Measurements from ENCODE around the gene CDH13.

The CDH13 gene

GRCh38 chr16:83002351-83003334 lies 375.9 kb downstream of the CDH13 start:
- DNase-seq (ENCODE audit: low read depth), result no peak

DNA sequence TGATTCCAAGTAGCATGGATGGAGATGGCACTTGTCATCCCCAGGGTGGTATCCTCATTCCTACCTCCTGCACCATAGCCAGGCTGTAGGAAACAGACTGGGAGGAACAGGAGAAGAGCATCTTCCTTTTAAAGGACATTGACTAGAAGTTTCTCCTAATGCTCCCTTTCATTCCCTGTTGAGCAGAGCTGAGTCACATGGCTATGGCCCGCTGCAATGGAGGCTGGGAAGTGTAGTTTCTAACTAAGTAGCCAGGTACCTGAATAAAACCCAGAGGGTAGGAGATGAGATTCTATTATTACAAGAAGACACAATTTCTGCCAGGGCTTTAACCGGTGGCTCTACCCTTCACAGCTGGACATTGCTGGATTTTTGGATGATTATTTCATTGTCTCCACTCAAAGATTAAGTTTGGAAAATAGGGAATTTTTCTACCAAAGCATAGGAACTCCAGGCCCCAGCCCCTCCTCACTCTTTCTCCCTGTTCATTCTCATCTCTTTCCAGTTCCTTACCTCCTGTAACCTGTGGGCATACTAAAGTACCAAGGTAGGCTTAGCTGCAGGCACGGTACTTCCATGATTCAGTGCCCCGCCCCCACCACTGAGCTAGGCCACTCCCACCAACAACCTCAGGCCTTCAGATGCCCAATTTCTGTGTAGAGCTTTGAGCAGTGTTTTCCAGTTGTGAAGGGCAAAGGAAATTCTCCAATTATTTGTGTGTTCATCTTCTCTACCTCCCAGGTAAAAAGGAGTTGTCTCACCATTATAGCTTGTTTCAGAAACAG lies 378.3 kb downstream of the CDH13 start:
- no peak for DNase-seq (ENCODE audit: low read depth)

GRCh38 chr16:83005653-83006160 lies 378.9 kb downstream of the CDH13 start:
- DNase-seq (ENCODE audit: low read depth), result no peak

- DNase-seq (ENCODE audit: low read depth), result no peak
Measured at GRCh38 chr16:83010776-83011720, 384.3 kb downstream of the CDH13 start.

GRCh38 chr16:83011939-83012338 lies 385.2 kb downstream of the CDH13 start:
- no peak for DNase-seq (ENCODE audit: low read depth)

DNA sequence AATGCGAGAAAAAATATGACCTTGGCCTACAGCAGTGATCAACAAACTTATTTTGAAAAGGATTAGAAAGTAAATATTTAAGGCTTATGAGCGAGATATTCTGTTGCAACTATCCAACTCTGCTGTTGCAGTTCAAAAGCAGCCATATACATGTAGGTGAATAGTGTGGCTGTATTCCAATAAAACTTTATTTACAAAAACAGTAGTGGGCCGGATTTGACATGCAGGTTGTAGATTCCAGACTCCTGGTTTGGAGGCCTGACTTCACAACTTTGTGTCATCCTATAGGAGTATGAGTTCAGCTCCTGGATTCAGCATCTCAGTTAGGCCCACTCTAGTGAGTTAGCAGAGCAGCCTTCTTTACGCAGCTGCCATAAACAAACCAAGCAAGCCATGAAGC lies 386.3 kb downstream of the CDH13 start:
- no peak for DNase-seq (ENCODE audit: low read depth)

DNA sequence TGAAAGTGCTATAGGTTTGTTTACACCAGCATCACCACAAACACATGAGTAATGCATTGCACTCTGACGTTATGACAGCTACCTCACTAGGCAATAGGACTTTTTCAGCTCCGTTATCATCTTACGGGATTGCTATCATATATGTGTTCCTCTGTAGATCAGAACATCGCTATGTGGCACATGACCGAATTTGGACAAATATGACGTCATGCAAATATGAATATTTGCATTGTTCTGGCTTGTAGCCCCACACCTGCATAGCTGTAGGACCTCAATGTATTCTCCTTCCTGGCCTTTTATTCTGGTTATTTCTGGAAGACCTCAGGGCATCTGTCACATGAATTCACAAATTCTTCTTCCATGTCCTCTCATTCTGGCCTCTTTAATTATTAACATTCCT lies 393.2 kb downstream of the CDH13 start:
- DNase-seq (ENCODE audit: low read depth), result no peak

GRCh38 chr16:83021045-83021444 lies 394.3 kb downstream of the CDH13 start:
- no peak for DNase-seq (ENCODE audit: low read depth)

GRCh38 chr16:83021746-83022145 lies 395.0 kb downstream of the CDH13 start:
- no peak for DNase-seq (ENCODE audit: low read depth)

DNA sequence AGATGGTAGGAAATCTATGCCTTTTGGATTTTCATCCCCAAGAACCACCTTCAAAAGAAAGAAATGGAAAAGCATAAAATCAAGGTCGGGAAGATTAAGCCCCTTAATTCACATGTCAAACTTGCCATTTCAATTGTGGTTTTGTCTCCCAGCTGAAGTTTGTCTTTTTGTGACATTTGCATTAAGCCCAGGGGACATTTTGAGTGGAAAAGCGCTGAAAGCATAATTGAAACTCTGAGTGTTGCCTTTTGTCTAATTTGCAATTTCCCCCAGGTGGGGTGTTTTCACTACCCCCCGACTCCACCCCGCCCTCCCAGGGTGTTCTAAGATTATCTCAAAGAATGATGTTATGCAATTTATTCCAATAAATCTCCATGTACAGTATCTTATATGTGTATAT lies 396.2 kb downstream of the CDH13 start:
- DNase-seq (ENCODE audit: low read depth), result no peak

DNA sequence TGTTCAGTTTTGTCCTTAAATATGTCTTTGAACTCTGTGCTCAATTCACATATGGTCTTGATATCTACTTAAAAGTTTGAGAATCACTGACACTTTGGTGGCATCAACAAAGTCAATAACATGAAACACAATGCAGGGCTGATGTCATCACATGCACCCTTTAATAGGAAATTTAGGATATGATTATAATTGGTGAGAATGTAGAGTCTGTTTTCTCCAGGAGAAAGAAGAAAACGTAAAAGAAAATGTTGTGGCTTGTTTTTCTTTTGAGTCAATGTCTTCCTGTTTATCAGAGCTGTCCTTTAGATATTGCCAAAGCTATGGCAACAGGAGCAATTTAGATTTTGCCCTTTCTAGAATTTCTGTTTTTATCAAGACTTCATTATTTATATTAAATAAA lies 396.9 kb downstream of the CDH13 start:
- no peak for DNase-seq (ENCODE audit: low read depth)

GRCh38 chr16:83027973-83028372 lies 401.2 kb downstream of the CDH13 start:
- DNase-seq (ENCODE audit: low read depth), result no peak

DNA sequence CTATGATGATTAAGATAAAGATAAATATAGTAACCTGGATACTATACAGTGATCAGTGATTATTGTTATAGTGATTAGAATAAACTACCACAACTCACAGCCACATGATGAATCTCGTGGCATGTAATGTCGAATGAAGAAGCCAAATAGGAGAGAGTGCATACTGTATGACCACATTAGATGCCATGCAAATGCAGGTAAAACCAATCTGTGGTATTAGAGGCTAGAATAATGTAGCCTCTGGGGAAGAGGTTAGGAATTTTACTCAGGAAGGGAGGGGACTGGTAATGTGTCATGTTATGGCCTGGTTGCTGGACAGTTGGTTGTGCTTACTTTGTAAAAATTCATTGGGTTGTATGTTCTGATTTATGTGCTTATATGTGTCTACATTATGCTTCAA lies 402.7 kb downstream of the CDH13 start:
- no peak for DNase-seq (ENCODE audit: low read depth)

- no peak for DNase-seq (ENCODE audit: low read depth)
Measured at GRCh38 chr16:83031524-83031923, 404.8 kb downstream of the CDH13 start.

DNA sequence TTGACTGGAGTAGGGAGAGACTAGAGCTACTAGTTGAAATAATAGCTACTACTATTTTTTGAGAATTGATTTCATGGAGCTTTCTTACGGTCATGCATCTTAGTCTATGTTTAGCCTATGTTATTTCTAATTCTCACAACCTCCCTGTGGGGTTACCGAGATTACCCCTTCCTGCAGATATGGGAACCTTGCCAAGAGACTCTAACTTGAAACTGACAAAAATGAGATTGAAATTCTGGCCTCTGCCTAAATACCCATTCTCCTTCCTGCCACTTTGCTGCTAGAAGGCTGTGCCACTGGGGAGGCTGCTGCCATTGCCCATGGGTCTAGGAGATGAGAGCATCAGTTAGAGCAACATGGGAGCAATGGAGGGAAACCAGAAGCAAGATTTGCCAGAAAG lies 410.3 kb downstream of the CDH13 start:
- DNase-seq (ENCODE audit: low read depth), result no peak

DNA sequence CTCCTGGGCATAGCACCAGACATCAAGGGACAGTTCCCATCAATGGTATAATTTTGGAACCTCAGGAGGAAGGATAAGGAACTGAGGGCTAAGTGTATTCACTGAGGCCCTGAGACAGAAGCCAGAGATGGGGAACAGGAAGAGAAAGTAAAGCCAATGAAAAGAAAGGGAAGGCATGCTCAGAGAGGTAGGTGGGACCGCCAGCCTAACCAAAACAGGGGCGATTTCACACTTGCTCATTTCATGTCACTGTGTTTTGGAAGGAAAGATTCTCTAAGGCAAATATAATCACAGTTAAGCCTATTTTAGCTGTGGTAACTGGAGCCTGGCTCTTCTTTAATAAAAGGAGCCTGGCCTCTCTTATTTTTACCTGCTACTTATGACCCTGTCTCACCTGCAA lies 411.1 kb downstream of the CDH13 start:
- DNase-seq (ENCODE audit: low read depth), result no peak

DNA sequence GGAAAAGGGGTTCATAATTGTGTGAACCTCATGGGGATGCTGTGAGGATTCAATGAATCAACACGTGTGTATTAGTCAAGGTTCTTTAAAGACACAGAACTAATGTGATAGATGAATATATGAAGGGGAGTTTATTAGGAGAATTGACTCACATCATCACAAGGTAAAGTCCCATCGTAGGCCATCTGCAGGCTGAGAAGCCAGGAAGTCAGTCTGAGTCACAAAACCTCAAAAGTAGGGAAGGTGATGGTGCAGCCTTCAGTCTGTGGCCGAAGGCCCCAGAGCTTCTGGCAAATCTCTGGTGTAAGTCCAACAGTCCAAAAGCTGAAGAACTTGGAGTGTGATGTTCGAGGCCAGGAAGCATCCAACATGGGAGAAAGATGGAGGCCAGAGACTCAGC lies 413.4 kb downstream of the CDH13 start:
- DNase-seq (ENCODE audit: low read depth), result no peak

GRCh38 chr16:83044589-83044988 lies 417.8 kb downstream of the CDH13 start:
- no peak for DNase-seq (ENCODE audit: low read depth)

DNA sequence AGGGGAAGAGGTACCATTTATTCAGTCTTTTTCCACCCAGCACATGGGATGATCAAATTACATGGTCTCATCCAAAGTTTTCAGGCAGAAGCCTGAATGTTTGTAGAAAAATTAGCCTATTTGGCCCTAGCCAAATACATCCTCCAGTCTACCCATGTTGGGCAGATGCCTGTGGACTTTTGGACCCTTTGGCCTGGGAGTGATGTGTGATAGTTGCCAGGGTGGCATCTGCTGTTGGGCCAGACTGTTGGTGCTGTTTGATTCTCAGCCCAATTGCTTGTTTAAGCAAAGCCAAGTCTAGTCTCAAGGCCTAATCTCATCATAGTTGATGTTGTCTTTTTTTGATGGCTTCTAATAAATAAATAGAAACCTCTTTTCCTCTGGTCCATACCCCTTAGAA lies 419.0 kb downstream of the CDH13 start:
- no peak for DNase-seq (ENCODE audit: low read depth)

DNA sequence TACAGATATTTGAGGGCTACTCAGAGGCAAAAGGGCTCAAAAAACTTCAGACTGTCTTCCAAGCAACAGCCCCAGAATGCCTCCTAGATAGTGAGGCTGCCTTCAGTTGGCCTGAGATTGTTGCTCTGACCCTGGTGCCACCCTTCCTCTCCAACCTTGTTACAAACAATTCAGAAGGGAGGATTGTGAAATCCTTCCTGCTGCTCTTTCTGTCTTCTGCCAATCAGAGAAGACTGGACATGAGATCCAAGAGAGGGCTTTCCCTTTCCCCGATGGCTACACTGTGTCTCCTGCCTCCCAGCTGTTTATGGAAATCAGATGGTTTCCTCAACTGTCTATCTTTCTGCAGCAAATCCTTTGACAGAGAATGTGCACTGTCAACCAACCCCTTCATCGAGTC lies 419.9 kb downstream of the CDH13 start:
- no peak for DNase-seq (ENCODE audit: low read depth)

GRCh38 chr16:83051451-83051850 lies 424.7 kb downstream of the CDH13 start:
- DNase-seq (ENCODE audit: low read depth), result no peak

GRCh38 chr16:83054283-83054682 lies 427.5 kb downstream of the CDH13 start:
- no peak for DNase-seq (ENCODE audit: low read depth)
